ENCODE results near the gene RABGGTB. TPM values are rescaled to one million over a fixed set of nuclear protein-coding genes. Genes with fewer than 3 reads are reported as not detected.
A peak's percentile ranks its signal among the peaks of the same experiment; 100 is the strongest.
"Not testable (repeated sequence)": the region's sequence is repeated elsewhere in the genome, so short reads cannot be mapped to it uniquely, and the experiment has no call there.

Gene RABGGTB
- total RNA-seq, 2 donors from 2014 or later = 108 to 113 TPM

DNA sequence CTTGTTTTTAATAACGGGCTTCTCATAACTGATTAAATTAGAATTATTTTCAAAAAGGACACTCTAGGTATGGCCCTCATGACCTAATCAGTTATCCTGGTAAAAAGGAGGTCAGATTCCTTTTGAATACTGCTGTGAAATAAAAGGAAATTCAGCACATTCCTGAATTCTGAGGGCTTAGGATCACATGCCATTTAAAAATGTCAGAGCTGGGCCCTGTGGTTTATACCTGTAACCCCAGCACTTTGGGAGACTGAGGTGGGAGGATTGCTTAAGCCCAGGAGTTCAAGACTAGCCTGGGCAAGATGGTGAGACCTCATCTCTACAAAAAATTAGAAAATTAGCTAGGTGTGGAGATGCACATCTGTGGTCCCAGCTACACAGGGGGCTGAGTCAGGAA is 18.0 kb upstream of the RABGGTB start:
- Histone ChIP-seq H3K27me3 (ENCODE audit: control insufficient read depth, insufficient read depth, low read length, poor library complexity, severe bottlenecking) (no peaks in the 10 kb centered on the region), H3K9ac (ENCODE audit: extremely low read depth, low read length, poor library complexity, severe bottlenecking) (no peak overlapping the region), H3K9me3 (ENCODE audit: control insufficient read depth, low read length) (no peaks in the 10 kb centered on the region), H3K27ac (ENCODE audit: low read depth, low read length) (no peak overlapping the region), H3K4me3 (ENCODE audit: low read length) (no peak overlapping the region), H3K36me3 (ENCODE audit: control insufficient read depth, insufficient read depth, low read length) (peaks cover 9% of the 10 kb centered on the region), H3K4me1 (ENCODE audit: control insufficient read depth, insufficient read depth, low read length) (no peaks in the 10 kb centered on the region)
- Mint-ChIP-seq H3K4me3 (no peak overlapping the region), H3K36me3 (ENCODE audit: low read depth) (no peaks in the 10 kb centered on the region), H3K27ac (no peak overlapping the region), H3K9me3 (peaks cover 3% of the 10 kb centered on the region), H3K4me1 (peaks cover 2% of the 10 kb centered on the region), H3K27me3 (ENCODE audit: insufficient read depth) (no peaks in the 10 kb centered on the region)
- TF ChIP-seq, protein P1, sequence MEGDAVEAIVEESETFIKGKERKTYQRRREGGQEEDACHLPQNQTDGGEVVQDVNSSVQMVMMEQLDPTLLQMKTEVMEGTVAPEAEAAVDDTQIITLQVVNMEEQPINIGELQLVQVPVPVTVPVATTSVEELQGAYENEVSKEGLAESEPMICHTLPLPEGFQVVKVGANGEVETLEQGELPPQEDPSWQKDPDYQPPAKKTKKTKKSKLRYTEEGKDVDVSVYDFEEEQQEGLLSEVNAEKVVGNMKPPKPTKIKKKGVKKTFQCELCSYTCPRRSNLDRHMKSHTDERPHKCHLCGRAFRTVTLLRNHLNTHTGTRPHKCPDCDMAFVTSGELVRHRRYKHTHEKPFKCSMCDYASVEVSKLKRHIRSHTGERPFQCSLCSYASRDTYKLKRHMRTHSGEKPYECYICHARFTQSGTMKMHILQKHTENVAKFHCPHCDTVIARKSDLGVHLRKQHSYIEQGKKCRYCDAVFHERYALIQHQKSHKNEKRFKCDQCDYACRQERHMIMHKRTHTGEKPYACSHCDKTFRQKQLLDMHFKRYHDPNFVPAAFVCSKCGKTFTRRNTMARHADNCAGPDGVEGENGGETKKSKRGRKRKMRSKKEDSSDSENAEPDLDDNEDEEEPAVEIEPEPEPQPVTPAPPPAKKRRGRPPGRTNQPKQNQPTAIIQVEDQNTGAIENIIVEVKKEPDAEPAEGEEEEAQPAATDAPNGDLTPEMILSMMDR (conservative IDR thresholded peaks at IDR 0.05) = no peak
- WGBS, 2 experiments (ENCODE audit: insufficient coverage in 1 of 2, insufficient read length in 1 of 2) = 83 to 86% methylated on average over 1 of the region's 1 CpG
- no peak for DNase-seq

DNA sequence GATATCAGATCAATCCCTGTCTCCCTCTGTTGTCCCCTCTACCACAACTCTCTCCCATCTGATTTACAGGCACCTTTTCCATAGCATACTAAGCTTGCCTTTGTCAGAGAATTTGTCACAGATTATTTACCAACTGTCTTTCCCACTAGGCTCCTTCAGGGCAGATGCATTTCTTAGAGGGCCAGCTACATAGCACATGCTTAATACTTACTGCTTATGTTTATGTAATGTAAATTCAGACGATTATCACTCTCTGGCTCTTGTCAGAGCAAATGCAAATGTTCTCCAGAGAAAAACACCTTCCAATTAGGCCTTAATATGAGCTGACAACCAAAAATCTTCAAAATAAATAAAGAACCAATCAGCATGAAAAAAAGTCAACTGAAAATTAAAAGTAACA is 15.3 kb upstream of the RABGGTB start:
- no peaks in the 10 kb centered on the region for H3K27me3 Mint-ChIP-seq (ENCODE audit: insufficient read depth)
- no peaks in the 10 kb centered on the region for H3K36me3 Mint-ChIP-seq (ENCODE audit: low read depth)
- no peak for DNase-seq
- WGBS, 2 experiments (ENCODE audit: insufficient coverage in 1 of 2, insufficient read length in 1 of 2) = 85% methylated on average over 1 of the region's 1 CpG; no CpG with 5 or more reads in 1 of the 2 experiments
- H3K4me1 ChIP-seq (ENCODE audit: control insufficient read depth, insufficient read depth, low read length) = no peaks in the 10 kb centered on the region
- TF ChIP-seq, protein P1 (conservative IDR thresholded peaks at IDR 0.05) = no peak
- H3K4me3 ChIP-seq (ENCODE audit: low read length) = no peak overlapping the region
- H3K9me3 Mint-ChIP-seq = peaks cover 6% of the 10 kb centered on the region
- no peak overlapping the region for H3K27ac ChIP-seq (ENCODE audit: low read depth, low read length)
- H3K9ac ChIP-seq (ENCODE audit: extremely low read depth, low read length, poor library complexity, severe bottlenecking) = no peak overlapping the region
- no peaks in the 10 kb centered on the region for H3K9me3 ChIP-seq (ENCODE audit: control insufficient read depth, low read length)
- no peaks in the 10 kb centered on the region for H3K27me3 ChIP-seq (ENCODE audit: control insufficient read depth, insufficient read depth, low read length, poor library complexity, severe bottlenecking)
- peaks cover 2% of the 10 kb centered on the region for H3K4me1 Mint-ChIP-seq
- no peaks in the 10 kb centered on the region for H3K36me3 ChIP-seq (ENCODE audit: control insufficient read depth, insufficient read depth, low read length)
- H3K27ac Mint-ChIP-seq = peak overlapping the region; percentile 9
- no peak overlapping the region for H3K4me3 Mint-ChIP-seq

DNA sequence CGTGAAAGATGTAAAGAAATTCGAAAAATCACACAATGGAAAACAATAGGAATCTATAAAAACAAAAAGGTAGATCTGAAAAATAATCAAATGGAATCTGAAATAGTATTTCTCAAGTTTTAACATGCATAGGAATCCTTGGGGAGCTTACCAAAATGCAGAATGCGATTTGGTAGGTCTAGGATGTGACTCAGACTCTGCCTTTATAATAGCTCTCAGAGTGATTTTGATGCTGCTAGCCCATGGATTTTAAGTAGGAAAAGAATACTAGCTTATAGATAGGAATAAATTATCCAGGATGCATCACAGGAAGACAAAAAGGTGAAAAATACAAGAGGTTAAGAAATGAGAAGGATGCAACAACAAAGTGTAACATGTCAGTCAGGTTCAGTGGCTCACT is 14.1 kb upstream of the RABGGTB start:
- Mint-ChIP-seq H3K4me1 (peaks cover 2% of the 10 kb centered on the region), H3K9me3 (peaks cover 9% of the 10 kb centered on the region), H3K36me3 (ENCODE audit: low read depth) (no peaks in the 10 kb centered on the region), H3K27ac (no peak overlapping the region), H3K27me3 (ENCODE audit: insufficient read depth) (no peaks in the 10 kb centered on the region), H3K4me3 (no peak overlapping the region)
- no peak for DNase-seq
- Histone ChIP-seq H3K4me1 (ENCODE audit: control insufficient read depth, insufficient read depth, low read length) (no peaks in the 10 kb centered on the region), H3K4me3 (ENCODE audit: low read length) (no peak overlapping the region), H3K36me3 (ENCODE audit: control insufficient read depth, insufficient read depth, low read length) (no peaks in the 10 kb centered on the region), H3K27me3 (ENCODE audit: control insufficient read depth, insufficient read depth, low read length, poor library complexity, severe bottlenecking) (no peaks in the 10 kb centered on the region), H3K9ac (ENCODE audit: extremely low read depth, low read length, poor library complexity, severe bottlenecking) (no peak overlapping the region), H3K9me3 (ENCODE audit: control insufficient read depth, low read length) (peaks cover 4% of the 10 kb centered on the region), H3K27ac (ENCODE audit: low read depth, low read length) (no peak overlapping the region)
- TF ChIP-seq, protein P1 (conservative IDR thresholded peaks at IDR 0.05) = no peak
- 81 to 87% methylated on average over 1 to 2 of the region's 3 CpGs for WGBS, 2 experiments (ENCODE audit: insufficient coverage in 1 of 2, insufficient read length in 1 of 2)

DNA sequence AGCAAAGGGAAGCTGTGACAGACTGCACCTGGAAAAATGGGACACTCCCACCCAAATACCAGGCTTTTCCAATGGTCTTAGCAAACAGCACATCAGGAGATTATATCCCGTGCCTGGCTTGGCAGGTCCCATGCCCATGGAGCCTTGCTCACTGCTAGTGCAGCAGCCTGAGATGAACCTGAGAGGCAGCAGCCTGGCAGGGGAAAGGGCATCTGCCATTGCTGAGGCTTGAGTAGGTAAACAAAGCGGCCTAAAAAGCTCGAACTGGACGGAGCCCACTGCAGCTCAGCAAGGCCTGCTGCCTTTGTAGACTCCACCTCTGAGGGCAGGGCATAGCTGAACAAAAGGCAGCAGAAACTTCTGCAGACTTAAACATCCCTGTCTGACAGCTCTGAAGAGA is 8.2 kb upstream of the RABGGTB start:
- WGBS, 2 experiments (ENCODE audit: insufficient coverage in 1 of 2, insufficient read length in 1 of 2) = 80 to 94% methylated on average over 1 to 4 of the region's 4 CpGs
- Mint-ChIP-seq H3K9me3 (peaks cover 31% of the 10 kb centered on the region), H3K27me3 (ENCODE audit: insufficient read depth) (peaks cover 16% of the 10 kb centered on the region)
- H3K9me3 ChIP-seq (ENCODE audit: control insufficient read depth, low read length); H3K9ac ChIP-seq (ENCODE audit: extremely low read depth, low read length, poor library complexity, severe bottlenecking); DNase-seq; H3K27me3 ChIP-seq (ENCODE audit: control insufficient read depth, insufficient read depth, low read length, poor library complexity, severe bottlenecking); H3K27ac Mint-ChIP-seq; H3K4me3 ChIP-seq (ENCODE audit: low read length); H3K27ac ChIP-seq (ENCODE audit: low read depth, low read length); H3K4me1 Mint-ChIP-seq; H3K36me3 Mint-ChIP-seq (ENCODE audit: low read depth); H3K4me3 Mint-ChIP-seq; H3K4me1 ChIP-seq (ENCODE audit: control insufficient read depth, insufficient read depth, low read length); H3K36me3 ChIP-seq (ENCODE audit: control insufficient read depth, insufficient read depth, low read length): not testable (repeated sequence)

DNA sequence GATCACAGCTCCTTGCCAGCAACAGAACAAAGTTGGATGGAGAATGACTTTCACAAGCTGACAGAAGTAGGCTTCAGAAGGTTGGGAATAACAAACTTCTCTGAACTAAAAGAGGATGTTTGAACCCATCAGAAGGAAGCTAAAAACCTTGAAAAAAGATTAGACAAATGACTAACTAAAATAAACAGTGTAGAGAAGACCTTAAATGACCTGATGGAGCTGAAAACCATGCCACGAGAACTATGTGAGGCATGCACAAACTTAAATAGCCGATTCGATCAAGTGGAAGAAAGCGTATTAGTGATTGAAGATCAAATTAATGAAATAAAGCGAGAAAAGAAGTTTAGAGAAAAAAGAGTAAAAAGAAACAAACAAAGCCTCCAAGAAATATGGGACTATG is 7.4 kb upstream of the RABGGTB start:
- not testable (repeated sequence) for H3K27me3 ChIP-seq (ENCODE audit: control insufficient read depth, insufficient read depth, low read length, poor library complexity, severe bottlenecking); H3K4me3 Mint-ChIP-seq; H3K9ac ChIP-seq (ENCODE audit: extremely low read depth, low read length, poor library complexity, severe bottlenecking); H3K27ac Mint-ChIP-seq; H3K27ac ChIP-seq (ENCODE audit: low read depth, low read length); DNase-seq; H3K4me3 ChIP-seq (ENCODE audit: low read length); H3K36me3 ChIP-seq (ENCODE audit: control insufficient read depth, insufficient read depth, low read length); H3K9me3 ChIP-seq (ENCODE audit: control insufficient read depth, low read length); H3K36me3 Mint-ChIP-seq (ENCODE audit: low read depth); H3K4me1 ChIP-seq (ENCODE audit: control insufficient read depth, insufficient read depth, low read length); H3K4me1 Mint-ChIP-seq
- 96 to 98% methylated on average over 5 of the region's 5 CpGs for WGBS, 2 experiments (ENCODE audit: insufficient coverage in 1 of 2, insufficient read length in 1 of 2)
- peaks cover 16% of the 10 kb centered on the region for H3K27me3 Mint-ChIP-seq (ENCODE audit: insufficient read depth)
- H3K9me3 Mint-ChIP-seq = peaks cover 30% of the 10 kb centered on the region
